H1 (cell line): ENCODE measurements around the gene MCOLN3. TPM values are rescaled to one million over a fixed set of nuclear protein-coding genes. Genes with fewer than 3 reads are reported as not detected.

Source experiments
- CTCF ChIA-PET: fragments of 300-600 bp; sonication (Branson Sonifier 250); formaldehyde crosslinking; loops from one replicate; lab custom pipeline; 2021; ENCODE audit not compliant: partially characterized antibody; lab: Charles Lee
- POLR2A ChIA-PET: fragments of 300-600 bp; sonication (Branson Sonifier 250); formaldehyde crosslinking; loops from one replicate; lab custom pipeline; 2021; ENCODE audit warnings: inconsistent platforms; ENCODE audit not compliant: partially characterized antibody; lab: Charles Lee
- DNase-seq, 2 experiments: peaks; one replicate each; pipeline versions ENCODE4 v3.0.0 to v3.0.0-alpha.2; 2010 to 2022; ENCODE audit warnings: low spot score in 2 of 2, low read depth in 1 of 2, mixed read lengths in 1 of 2
- FAIRE-seq: peaks from 2 replicates; lab custom pipeline; 2011; peaks lifted over from hg19 to GRCh38; lab: Jason Lieb, UNC
- H2AFZ ChIP-seq: 2 replicates; pipeline ENCODE4 v1.8.1; 2012; ENCODE audit warnings: low read length, inconsistent platforms
- H2AK5ac ChIP-seq: 2 replicates; pipeline ENCODE4 v1.6.1; 2013; ENCODE audit warnings: low read depth, low read length
- H2BK120ac ChIP-seq: replicated peaks from 2 replicates; pipeline ENCODE3; 2013; ENCODE audit warnings: low read depth, low read length, inconsistent platforms
- H2BK12ac ChIP-seq: 2 replicates; pipeline ENCODE4 v1.6.1; 2013; ENCODE audit warnings: low read depth, low read length
- H2BK15ac ChIP-seq: 2 replicates; pipeline ENCODE4 v1.6.1; 2013; ENCODE audit warnings: low read length
- H2BK20ac ChIP-seq: 2 replicates; pipeline ENCODE4 v1.6.1; 2013; ENCODE audit warnings: low read length
- H2BK5ac ChIP-seq: 2 replicates; pipeline ENCODE4 v1.6.1; 2013; ENCODE audit warnings: low read depth, low read length
- H3K14ac ChIP-seq: 2 replicates; pipeline ENCODE4 v1.6.1; 2013; ENCODE audit warnings: inconsistent platforms; ENCODE audit not compliant: insufficient read length
- H3K18ac ChIP-seq: 2 replicates; pipeline ENCODE4 v1.6.1; 2013; ENCODE audit warnings: low read length; ENCODE audit errors: extremely low read depth
- H3K23ac ChIP-seq: 2 replicates; pipeline ENCODE4 v1.6.1; 2013; ENCODE audit warnings: inconsistent platforms; ENCODE audit not compliant: insufficient read length
- H3K23me2 ChIP-seq: 2 replicates; pipeline ENCODE4 v1.6.1; 2013; ENCODE audit warnings: low read depth, low read length
- H3K27ac ChIP-seq: 2 replicates; pipeline ENCODE4 v1.6.1; 2011; ENCODE audit warnings: low read depth, low read length, inconsistent platforms
- H3K27me3 ChIP-seq, 4 experiments: replicated peaks in 1 of 4; 1 replicate in 1 of 4; 2 replicates in 3 of 4; pipeline versions ENCODE4 v1.6.1 to v1.8.1; 2011 to 2013; ENCODE audit warnings: low read length in 3 of 4, mild to moderate bottlenecking in 3 of 4, inconsistent platforms in 2 of 4, mixed read lengths in 2 of 4, moderate library complexity in 1 of 4; ENCODE audit not compliant: control insufficient read depth in 3 of 4, insufficient read depth in 3 of 4; ENCODE audit errors: extremely low read depth in 1 of 4
- H3K36me3 ChIP-seq, 4 experiments: 2 replicates each; pipeline versions ENCODE4 v1.6.1 to v1.8.1; 2011 to 2013; ENCODE audit warnings: mild to moderate bottlenecking in 4 of 4, low read length in 3 of 4, moderate library complexity in 2 of 4, control low read depth in 1 of 4, inconsistent platforms in 1 of 4; ENCODE audit not compliant: insufficient read depth in 4 of 4, control insufficient read depth in 2 of 4
- H3K4ac ChIP-seq: replicated peaks from 2 replicates; pipeline ENCODE3; 2013; ENCODE audit warnings: low read length, low read depth, mixed read lengths, inconsistent platforms; ENCODE audit not compliant: insufficient read length
- H3K4me1 ChIP-seq, 4 experiments: replicated peaks in 1 of 4; 1 replicate in 1 of 4; 2 replicates in 3 of 4; pipeline versions ENCODE4 v1.6.1 to v1.8.1; 2011 to 2013; ENCODE audit warnings: low read length in 3 of 4, inconsistent platforms in 2 of 4, mixed read lengths in 1 of 4; ENCODE audit not compliant: insufficient read depth in 4 of 4, control insufficient read depth in 3 of 4
- H3K4me2 ChIP-seq, 2 experiments: 2 replicates each; pipeline versions ENCODE4 v1.6.1 to v1.8.1; 2011 to 2013; ENCODE audit warnings: low read depth in 2 of 2, low read length in 2 of 2, control low read depth in 1 of 2, inconsistent platforms in 1 of 2, mild to moderate bottlenecking in 1 of 2; ENCODE audit not compliant: insufficient read depth in 1 of 2
- H3K4me3 ChIP-seq, 4 experiments: fragments of 200-600, 300-600 bp in 1 of 4; sonication (generic), shearing (Covaris generic), sonication (Bioruptor Twin) in 1 of 4; 2 replicates each; pipeline versions ENCODE4 v1.5.1 to v1.8.1; 2011 to 2016; ENCODE audit warnings: low read length in 4 of 4, low read depth in 3 of 4, control low read depth in 2 of 4, inconsistent platforms in 2 of 4, mild to moderate bottlenecking in 2 of 4, mixed read lengths in 1 of 4, moderate library complexity in 1 of 4; ENCODE audit not compliant: insufficient read depth in 2 of 4; ENCODE audit errors: extremely low read depth in 1 of 4
- H3K56ac ChIP-seq: replicated peaks from 2 replicates; pipeline ENCODE3; 2013; ENCODE audit warnings: low read depth, mild to moderate bottlenecking, mixed read lengths, low read length, inconsistent platforms; ENCODE audit not compliant: insufficient read length
- H3K79me1 ChIP-seq: 2 replicates; pipeline ENCODE4 v1.6.1; 2013; ENCODE audit warnings: low read depth, low read length, control low read depth
- H3K79me2 ChIP-seq, 2 experiments: 2 replicates each; pipeline versions ENCODE4 v1.6.1 to v1.8.1; 2012 to 2013; ENCODE audit warnings: low read length in 2 of 2, mild to moderate bottlenecking in 2 of 2, inconsistent platforms in 1 of 2; ENCODE audit not compliant: insufficient read depth in 2 of 2, control insufficient read depth in 1 of 2
- H3K9ac ChIP-seq, 4 experiments: replicated peaks in 1 of 4; 1 replicate in 1 of 4; 2 replicates in 3 of 4; pipeline versions ENCODE4 v1.6.1 to v1.8.1; 2011 to 2013; ENCODE audit warnings: low read depth in 3 of 4, low read length in 3 of 4, control low read depth in 2 of 4, mild to moderate bottlenecking in 2 of 4, moderate library complexity in 2 of 4, inconsistent platforms in 1 of 4; ENCODE audit errors: extremely low read depth in 1 of 4
- H3K9me3 ChIP-seq, 2 experiments: 2 replicates each; pipeline versions ENCODE4 v1.6.1 to v1.8.1; 2012 to 2013; ENCODE audit warnings: mild to moderate bottlenecking in 2 of 2, moderate library complexity in 2 of 2, control low read depth in 1 of 2, inconsistent platforms in 1 of 2, low read depth in 1 of 2, low read length in 1 of 2, mixed read lengths in 1 of 2; ENCODE audit not compliant: insufficient read depth in 2 of 2
- H4K20me1 ChIP-seq, 2 experiments: replicated peaks in 1 of 2; 2 replicates each; pipeline versions ENCODE3 to v1.8.1; 2011 to 2013; ENCODE audit warnings: inconsistent platforms in 2 of 2, low read length in 2 of 2, mild to moderate bottlenecking in 1 of 2; ENCODE audit not compliant: insufficient read depth in 2 of 2, control insufficient read depth in 1 of 2
- H4K5ac ChIP-seq: 2 replicates; pipeline ENCODE4 v1.6.1; 2013; ENCODE audit warnings: low read length, low read depth, mixed read lengths, inconsistent platforms; ENCODE audit not compliant: insufficient read length
- H4K8ac ChIP-seq: 2 replicates; pipeline ENCODE4 v1.8.0; 2013; ENCODE audit warnings: mild to moderate bottlenecking, moderate library complexity, low read length, inconsistent platforms; ENCODE audit not compliant: insufficient read depth; ENCODE audit errors: extremely low read depth
- H4K91ac ChIP-seq: replicated peaks from 2 replicates; pipeline ENCODE3; 2013; ENCODE audit warnings: low read length, mixed read lengths, inconsistent platforms; ENCODE audit not compliant: insufficient read length
- YY1 ChIP-seq: IDR thresholded peaks from 2 replicates; pipeline ENCODE4 v1.6.1; 2011; ENCODE audit warnings: low read depth, mild to moderate bottlenecking, low read length
- WGBS, 2 experiments: shearing (Covaris generic) in 1 of 2; methylation state at CpG; one replicate each; pipeline versions ENCODE4 v1.1.6 to v1.1.7; 2013 to 2015; ENCODE audit warnings: low lambda C conversion rate in 2 of 2, mixed read lengths in 2 of 2, inconsistent platforms in 1 of 2, low coverage in 1 of 2, missing lambda C conversion rate in 1 of 2; ENCODE audit not compliant: insufficient replicate concordance in 2 of 2, insufficient coverage in 1 of 2, insufficient read length in 1 of 2; ENCODE audit errors: extremely low coverage in 1 of 2, missing lambda C conversion rate in 1 of 2; 5-methylcytosine and 5-hydroxymethylcytosine counted together
- polyA plus RNA-seq, 7 experiments: library from polyadenylated mRNA; depleted of rRNA in 3 of 7; stranded (reverse) in 5 of 7; unstranded in 2 of 7; fragments of >200 nt in 5 of 7; fragments of 200-250 nt in 2 of 7; gene quantifications; 1 replicate in 5 of 7; 2 replicates in 1 of 7; 4 replicates in 1 of 7; pipeline versions ENCODE4 v1.2.1 to v1.2.3, GENCODE V29; 2011 to 2013; ENCODE audit warnings: missing spikeins in 2 of 7, mixed read lengths in 2 of 7
- total RNA-seq: library from RNA; stranded (reverse); fragmentation: NEBNext Ultra II Directional; extraction: Animal tissue kit (Norgen Biotek cat#: 25700); gene quantifications from 2 replicates; pipeline ENCODE4 v1.2.1, GENCODE V29; 2021

The MCOLN3 gene
- total and polyA plus RNA-seq, 2 of the 8 experiments (the other 6 are each of a cell fraction or from before 2014, with no cell fraction given): 3.8 to 4.9 TPM

- H2BK120ac ChIP-seq: no peak overlapping the region
- no peak overlapping the region for H3K4me2 ChIP-seq
- FAIRE-seq (no peak), DNase-seq (no peak)
- no peak overlapping the region for H2AFZ ChIP-seq
- no peaks in the 10 kb centered on the region for H4K20me1 ChIP-seq
- H3K27ac ChIP-seq: no peak overlapping the region
- H2BK12ac ChIP-seq: no peak overlapping the region
- peaks cover 0 to 5% (median 0%) of the 10 kb centered on the region in 4 experiments; a peak in 3 of 7 replicates for H3K4me1 ChIP-seq
- H3K79me2 ChIP-seq: no peaks in the 10 kb centered on the region
- H2AK5ac ChIP-seq: no peak overlapping the region
- H3K4me3 ChIP-seq: no peak overlapping the region
- no peaks in the 10 kb centered on the region for H3K36me3 ChIP-seq
- H3K14ac ChIP-seq: no peak overlapping the region
- no peak overlapping the region for H3K9ac ChIP-seq
- no peak overlapping the region for H3K18ac ChIP-seq
- ChIA-PET POLR2A (no interaction called here), CTCF (interaction anchor here (0.7 to 1.7 kb wide), 6 partner anchors 10 to 869 kb away, joined by 3 to 7 read pairs (median 3); no protein-coding TSS in a partner anchor)
- H4K91ac ChIP-seq: no peak overlapping the region
- no peak overlapping the region for H3K56ac ChIP-seq
- no peak overlapping the region for H3K23ac ChIP-seq
- no peak overlapping the region for H4K5ac ChIP-seq
- no peaks in the 10 kb centered on the region for H3K9me3 ChIP-seq
- no peak overlapping the region for H3K4ac ChIP-seq
- H2BK5ac ChIP-seq: no peak overlapping the region
- H3K79me1 ChIP-seq: no peaks in the 10 kb centered on the region
- H2BK20ac ChIP-seq: no peak overlapping the region
- no peak overlapping the region for H2BK15ac ChIP-seq
- WGBS, 2 experiments: 78% methylated on average over 2 of the region's 2 CpGs; no CpG with 5 or more reads in 1 of the 2 experiments
- no peaks in the 10 kb centered on the region for H3K23me2 ChIP-seq
- no peak overlapping the region for H4K8ac ChIP-seq
- no peaks in the 10 kb centered on the region for H3K27me3 ChIP-seq
- no peak for TF ChIP-seq YY1
Observed at GRCh38 chr1:84971957-84972356, 76.3 kb downstream of the MCOLN3 start.
